A549 treated with Hydrocortisone at 1 μM for 4 hours (cell line): ENCODE measurements around the gene ING5. TPM values are rescaled to one million over a fixed set of nuclear protein-coding genes. Genes with fewer than 3 reads are reported as not detected.

Experiments
- total RNA-seq: library from RNA; stranded (reverse); fragments of 200-300 nt; extraction: Qiagen RNA extraction; gene quantifications from 5 replicates; pipeline ENCODE4 v1.2.3, GENCODE V29; 2022

The ING5 gene
- total RNA-seq = 20.1 to 25.9 TPM (median 21.4 TPM) in 5 replicates

DNA sequence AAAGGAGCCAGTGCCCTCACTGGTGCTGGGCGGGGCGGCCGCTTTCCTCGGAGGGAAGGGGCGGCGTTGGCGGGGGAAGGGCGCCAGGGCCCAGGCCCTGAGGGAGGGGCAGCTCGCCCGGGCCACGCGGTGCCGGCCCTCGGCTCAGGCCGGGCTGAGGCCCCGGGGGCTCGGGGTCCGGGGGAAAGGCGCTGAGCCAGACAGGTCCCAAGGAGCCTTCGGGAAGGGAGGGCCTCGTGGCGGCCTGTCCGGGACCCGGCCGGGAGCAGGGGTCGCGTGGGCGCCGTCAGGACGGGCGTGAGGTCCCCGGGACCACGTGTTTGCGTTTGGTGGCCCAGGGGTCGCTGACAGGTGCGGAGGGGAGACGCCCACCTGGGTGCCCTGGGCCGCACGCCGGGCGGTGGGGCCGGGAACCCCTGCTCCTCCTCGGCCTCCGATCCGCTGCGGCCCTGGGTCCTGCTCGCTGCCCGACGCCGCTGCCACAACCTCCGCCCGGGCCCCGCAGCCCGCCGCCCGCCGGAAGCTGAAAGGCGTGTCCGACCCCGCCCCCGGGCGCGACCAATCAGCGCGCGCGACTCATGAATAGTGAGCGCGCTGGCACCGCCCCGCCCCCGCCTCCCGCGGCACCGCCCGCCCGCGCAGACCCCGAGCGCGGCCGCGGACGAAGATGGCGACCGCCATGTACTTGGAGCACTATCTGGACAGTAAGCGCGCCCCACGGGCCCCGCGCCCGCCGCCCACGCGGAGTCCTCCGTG lies at the start of gene ING5:
Gene ING5, plus strand, starts transcription at position 641 of the 756 bp plus-strand sequence. Its CDS starts 27 bp downstream, at position 668.

GRCh38 chr2:241686650-241687425 lies 15.0 kb upstream of the ING5 start, which contains the start of gene DTYMK:
DTYMK (minus strand) TSS chr2:241686815; CDS start chr2:241686783, 32 bp downstream.

DNA sequence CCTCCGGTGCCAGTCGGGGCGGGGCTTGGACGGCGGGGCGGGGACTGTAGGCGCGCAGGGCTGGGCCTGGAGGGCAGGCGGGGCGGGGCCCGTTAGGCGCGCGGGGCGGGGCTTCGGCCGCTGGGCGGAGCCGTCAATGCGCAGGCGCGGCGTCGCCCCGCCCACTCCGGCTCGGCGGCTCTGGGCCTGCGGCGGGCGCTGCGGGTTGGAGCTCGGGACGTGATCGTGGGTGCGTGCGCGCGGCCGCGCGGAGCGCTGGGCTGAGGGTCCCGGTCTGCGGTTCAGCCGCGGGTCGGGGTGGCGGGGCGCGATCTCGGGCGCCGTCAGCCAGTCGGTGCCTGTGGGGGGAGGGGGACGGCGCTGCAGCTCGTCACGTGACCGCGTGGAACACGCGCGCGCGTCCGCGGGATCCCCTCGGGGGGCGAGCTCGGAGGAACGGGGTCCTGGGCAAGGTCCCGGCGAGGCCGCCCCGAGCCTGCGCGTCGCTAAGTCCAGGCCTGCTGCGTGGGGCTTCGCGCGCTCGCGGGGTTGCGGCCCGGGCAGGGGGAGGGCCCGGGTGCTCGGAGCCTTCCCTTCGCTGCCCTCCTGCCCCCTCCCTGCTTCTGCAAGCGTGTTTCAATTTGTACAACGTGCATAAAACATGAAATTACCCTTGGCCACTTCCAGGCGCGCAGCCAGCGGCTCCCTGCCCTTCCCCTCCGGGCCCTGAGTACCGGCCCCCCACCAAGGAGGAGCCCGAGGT lies 32.8 kb downstream of the ING5 start, which contains the start of gene D2HGDH:
Gene D2HGDH, plus strand, starts transcription at position 164 of the 742 bp plus-strand sequence. CDS start 595 bp downstream, outside the sequence.

GRCh38 chr2:241776336-241777169 lies 74.7 kb downstream of the ING5 start, which contains the start of gene GAL3ST2:
GAL3ST2 (plus strand) TSS chr2:241776822; CDS start chr2:241776956, 134 bp downstream.

Other genes starting within 250 kb of the ING5 start
- 97.3 to 112 TPM (median 106 TPM) in 5 replicates for gene STK25, start 193.5 kb upstream of the ING5 start, total RNA-seq
- gene BOK, start 143.3 kb upstream of the ING5 start, total RNA-seq = 27.7 to 38.3 TPM (median 35.8 TPM) in 5 replicates
- 59.8 to 77.0 TPM (median 75.0 TPM) in 5 replicates for gene THAP4, start 64.9 kb upstream of the ING5 start, total RNA-seq
- gene ATG4B, start 64.3 kb upstream of the ING5 start, total RNA-seq = 47.1 to 74.0 TPM (median 50.0 TPM) in 5 replicates
- 110 to 151 TPM (median 135 TPM) in 5 replicates for gene DTYMK, start 15.2 kb upstream of the ING5 start, total RNA-seq
- 7.8 to 10.1 TPM (median 9.5 TPM) in 5 replicates for gene D2HGDH, start 32.6 kb downstream of the ING5 start, total RNA-seq
- 0.18 to 0.25 TPM (median 0.23 TPM) in 5 replicates for gene GAL3ST2, start 74.8 kb downstream of the ING5 start, total RNA-seq
- 0.07 to 0.45 TPM (median 0.27 TPM) in 5 replicates for gene NEU4, start 107.2 kb downstream of the ING5 start, total RNA-seq
- gene PDCD1, start 156.9 kb downstream of the ING5 start, total RNA-seq = 0.12 TPM in 1 of 5 replicates, not detected in the others
- gene RTP5, start 167.7 kb downstream of the ING5 start, total RNA-seq = not detected in 5 replicates